HepG2 (cell line): ENCODE data around the gene SLC16A3. TPM values are rescaled to one million over a fixed set of nuclear protein-coding genes. Genes with fewer than 3 reads are reported as not detected.

Experiments
- GATAD2A ChIP-seq: IDR thresholded peaks from 2 replicates; pipeline ENCODE4 v1.6.1; 2016
- HES4 ChIP-seq: sonication (generic); formaldehyde crosslinking; IDR thresholded peaks from 2 replicates; pipeline ENCODE4 v1.9.0; 2021; ENCODE audit warnings: mild to moderate bottlenecking, missing genetic modification reagents, borderline replicate concordance
- RARA ChIP-seq: IDR thresholded peaks from 2 replicates; pipeline ENCODE4 v1.6.1; 2016; ENCODE audit warnings: missing genetic modification reagents, missing compliant biosample characterization
- RXRA ChIP-seq: sonication (generic); formaldehyde crosslinking; IDR thresholded peaks from 2 replicates; pipeline ENCODE4 v1.5.1; 2020; ENCODE audit warnings: missing genetic modification reagents
- STAG1 ChIP-seq: sonication (generic); formaldehyde crosslinking; IDR thresholded peaks from 2 replicates; pipeline ENCODE4 v1.4.0; 2020; ENCODE audit warnings: missing genetic modification reagents
- ZBTB38 ChIP-seq: sonication (generic); formaldehyde crosslinking; IDR thresholded peaks from 2 replicates; pipeline ENCODE4 v1.5.1; 2020; ENCODE audit warnings: mild to moderate bottlenecking, missing genetic modification reagents
- ZNF253 ChIP-seq: sonication (generic); formaldehyde crosslinking; IDR thresholded peaks from 2 replicates; pipeline ENCODE4 v1.8.0; 2022; ENCODE audit warnings: mild to moderate bottlenecking, missing genetic modification reagents, borderline replicate concordance
- ZNF562 ChIP-seq: sonication (generic); formaldehyde crosslinking; IDR thresholded peaks from 2 replicates; pipeline ENCODE4 v1.8.0; 2022; ENCODE audit warnings: missing genetic modification reagents, borderline replicate concordance
- ZNF670 ChIP-seq: sonication (generic); formaldehyde crosslinking; IDR thresholded peaks from 2 replicates; pipeline ENCODE4 v1.8.0; 2022; ENCODE audit warnings: mild to moderate bottlenecking, missing genetic modification reagents, borderline replicate concordance
- ZNF687 ChIP-seq: sonication (generic); formaldehyde crosslinking; IDR thresholded peaks from 2 replicates; pipeline ENCODE4 v1.5.1; 2020; ENCODE audit warnings: mild to moderate bottlenecking, missing genetic modification reagents, moderate library complexity
- polyA plus RNA-seq, 8 experiments: library from polyadenylated mRNA; depleted of rRNA in 3 of 8; stranded (reverse) in 7 of 8; unstranded in 1 of 8; fragments of >200 nt; fragmentation: Illumina TruSeq in 4 of 8; extraction: Trizol in 4 of 8; gene quantifications; 2 replicates each; pipeline versions ENCODE4 v1.2.1 to v1.2.3, GENCODE V29; 2011 to 2016; ENCODE audit warnings: low read depth in 4 of 8, missing spikeins in 1 of 8, mixed read lengths in 1 of 8; ENCODE audit not compliant: insufficient read depth in 1 of 8
- total RNA-seq, 5 experiments: library from RNA; depleted of rRNA; stranded (reverse); fragments of >200 nt; fragmentation: Illumina TruSeq; extraction: Trizol; gene quantifications; 2 replicates each; pipeline ENCODE4 v1.2.3, GENCODE V29; 2016; ENCODE audit warnings: low read depth in 1 of 5
- TF ChIP-seq, protein P1 (sequence below): sonication (generic); formaldehyde crosslinking; IDR thresholded peaks from 2 replicates; pipeline ENCODE4 v1.4.0; 2020; ENCODE audit warnings: mild to moderate bottlenecking, missing genetic modification reagents, borderline replicate concordance
- TF ChIP-seq, protein P2 (sequence below): IDR thresholded peaks from 2 replicates; pipeline ENCODE4 v1.6.1; 2016; ENCODE audit warnings: missing biosample characterization, missing genetic modification reagents, low read depth
- TF ChIP-seq, protein P3 (sequence below): fragments of 450-650 bp; IDR thresholded peaks from 2 replicates; pipeline ENCODE4 v1.6.1; 2016
- TF ChIP-seq, protein P4 (sequence below): sonication (generic); formaldehyde crosslinking; IDR thresholded peaks from 2 replicates; pipeline ENCODE4 v1.8.1; 2023; ENCODE audit warnings: missing genetic modification reagents, mild to moderate bottlenecking, borderline replicate concordance
- TF ChIP-seq, protein P5 (sequence below): sonication (generic); formaldehyde crosslinking; IDR thresholded peaks from 2 replicates; pipeline ENCODE4 v1.5.0; 2020; ENCODE audit warnings: mild to moderate bottlenecking, missing genetic modification reagents

The SLC16A3 gene
- total and polyA plus RNA-seq, 2 of the 13 experiments (the other 11 are each of a cell fraction or from before 2014, with no cell fraction given) = 242 to 349 TPM

DNA sequence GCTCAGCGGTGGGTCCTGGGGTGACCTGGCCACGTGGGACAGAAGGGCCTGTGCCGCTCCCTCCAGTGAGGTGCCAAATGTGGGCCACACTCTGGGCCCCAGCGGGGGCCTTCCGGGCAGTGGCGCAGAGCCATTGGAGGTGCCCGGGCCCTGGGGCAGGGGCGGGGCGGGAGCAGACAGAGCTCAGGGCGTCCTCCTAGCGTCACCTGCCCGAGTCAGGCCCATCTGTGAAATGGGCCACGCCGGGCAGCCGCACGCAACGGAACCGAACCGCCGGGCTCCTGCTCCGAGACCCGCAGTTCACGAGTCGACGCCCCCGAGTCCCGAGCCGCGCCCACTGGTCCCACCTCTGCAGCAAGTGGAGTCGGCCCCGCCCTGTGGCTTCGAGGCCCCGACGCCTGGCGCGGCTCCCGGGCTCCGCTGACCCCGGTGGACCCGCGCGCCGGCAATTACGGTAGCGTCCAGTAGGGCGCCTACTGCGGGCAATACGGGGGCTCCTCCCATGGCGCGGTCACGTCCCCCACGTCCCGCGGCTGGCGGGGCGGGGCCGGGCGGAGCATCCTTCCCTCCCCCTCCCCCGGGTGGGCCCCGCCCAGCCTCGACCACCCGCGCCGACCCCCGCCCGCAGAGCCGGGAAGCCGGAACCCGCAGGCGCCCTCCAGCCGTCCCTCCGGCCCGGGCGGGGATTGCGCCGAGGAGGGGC is 1.9 kb downstream of the SLC16A3 start (continued):
- TF ChIP-seq, protein P1, sequence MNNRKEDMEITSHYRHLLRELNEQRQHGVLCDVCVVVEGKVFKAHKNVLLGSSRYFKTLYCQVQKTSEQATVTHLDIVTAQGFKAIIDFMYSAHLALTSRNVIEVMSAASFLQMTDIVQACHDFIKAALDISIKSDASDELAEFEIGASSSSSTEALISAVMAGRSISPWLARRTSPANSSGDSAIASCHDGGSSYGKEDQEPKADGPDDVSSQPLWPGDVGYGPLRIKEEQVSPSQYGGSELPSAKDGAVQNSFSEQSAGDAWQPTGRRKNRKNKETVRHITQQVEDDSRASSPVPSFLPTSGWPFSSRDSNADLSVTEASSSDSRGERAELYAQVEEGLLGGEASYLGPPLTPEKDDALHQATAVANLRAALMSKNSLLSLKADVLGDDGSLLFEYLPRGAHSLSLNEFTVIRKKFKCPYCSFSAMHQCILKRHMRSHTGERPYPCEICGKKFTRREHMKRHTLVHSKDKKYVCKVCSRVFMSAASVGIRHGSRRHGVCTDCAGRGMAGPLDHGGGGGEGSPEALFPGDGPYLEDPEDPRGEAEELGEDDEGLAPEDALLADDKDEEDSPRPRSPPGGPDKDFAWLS (CRISPR knock-in tag) = peak; percentile 42; the same call in 1 of the 2 replicates
- TF ChIP-seq, protein P2, sequence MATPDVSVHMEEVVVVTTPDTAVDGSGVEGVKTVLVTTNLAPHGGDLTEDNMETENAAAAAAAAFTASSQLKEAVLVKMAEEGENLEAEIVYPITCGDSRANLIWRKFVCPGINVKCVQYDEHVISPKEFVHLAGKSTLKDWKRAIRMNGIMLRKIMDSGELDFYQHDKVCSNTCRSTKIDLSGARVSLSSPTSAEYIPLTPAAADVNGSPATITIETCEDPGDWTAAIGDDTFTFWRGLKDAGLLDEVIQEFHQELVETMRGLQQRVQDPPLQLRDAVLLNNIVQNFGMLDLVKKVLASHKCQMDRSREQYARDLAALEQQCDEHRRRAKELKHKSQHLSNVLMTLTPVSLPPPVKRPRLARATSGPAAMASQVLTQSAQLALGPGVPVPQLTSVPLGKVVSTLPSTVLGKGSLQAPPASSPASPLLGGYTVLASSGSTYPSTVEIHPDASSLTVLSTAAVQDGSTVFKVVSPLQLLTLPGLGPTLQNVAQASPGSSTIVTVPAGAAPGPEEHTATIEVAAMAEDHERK (CRISPR knock-in tag) = peak; percentile 64; the same call in 1 of the 2 replicates
- TF ChIP-seq STAG1 (CRISPR knock-in tag) (no peak; the same call in 1 of the 2 replicates), ZNF687 (peak; percentile 88), ZNF562 (CRISPR knock-in tag) (no peak; the same call in 1 of the 2 replicates), ZBTB38 (CRISPR knock-in tag) (peak; percentile 82), GATAD2A (CRISPR knock-in tag) (peak; percentile 55), RARA (CRISPR knock-in tag) (peak; percentile 86), ZNF253 (CRISPR knock-in tag) (peak; percentile 90), RXRA (peak; percentile 94; the same call in 1 of the 2 replicates), HES4 (peak; percentile 97), ZNF670 (CRISPR knock-in tag) (peak; percentile 99)
- TF ChIP-seq, protein P3, sequence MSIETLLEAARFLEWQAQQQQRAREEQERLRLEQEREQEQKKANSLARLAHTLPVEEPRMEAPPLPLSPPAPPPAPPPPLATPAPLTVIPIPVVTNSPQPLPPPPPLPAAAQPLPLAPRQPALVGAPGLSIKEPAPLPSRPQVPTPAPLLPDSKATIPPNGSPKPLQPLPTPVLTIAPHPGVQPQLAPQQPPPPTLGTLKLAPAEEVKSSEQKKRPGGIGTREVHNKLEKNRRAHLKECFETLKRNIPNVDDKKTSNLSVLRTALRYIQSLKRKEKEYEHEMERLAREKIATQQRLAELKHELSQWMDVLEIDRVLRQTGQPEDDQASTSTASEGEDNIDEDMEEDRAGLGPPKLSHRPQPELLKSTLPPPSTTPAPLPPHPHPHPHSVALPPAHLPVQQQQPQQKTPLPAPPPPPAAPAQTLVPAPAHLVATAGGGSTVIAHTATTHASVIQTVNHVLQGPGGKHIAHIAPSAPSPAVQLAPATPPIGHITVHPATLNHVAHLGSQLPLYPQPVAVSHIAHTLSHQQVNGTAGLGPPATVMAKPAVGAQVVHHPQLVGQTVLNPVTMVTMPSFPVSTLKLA = no peak
- TF ChIP-seq, protein P4, sequence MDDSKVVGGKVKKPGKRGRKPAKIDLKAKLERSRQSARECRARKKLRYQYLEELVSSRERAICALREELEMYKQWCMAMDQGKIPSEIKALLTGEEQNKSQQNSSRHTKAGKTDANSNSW (CRISPR knock-in tag) = peak; percentile 61; the same call in 1 of the 2 replicates
- TF ChIP-seq, protein P5, sequence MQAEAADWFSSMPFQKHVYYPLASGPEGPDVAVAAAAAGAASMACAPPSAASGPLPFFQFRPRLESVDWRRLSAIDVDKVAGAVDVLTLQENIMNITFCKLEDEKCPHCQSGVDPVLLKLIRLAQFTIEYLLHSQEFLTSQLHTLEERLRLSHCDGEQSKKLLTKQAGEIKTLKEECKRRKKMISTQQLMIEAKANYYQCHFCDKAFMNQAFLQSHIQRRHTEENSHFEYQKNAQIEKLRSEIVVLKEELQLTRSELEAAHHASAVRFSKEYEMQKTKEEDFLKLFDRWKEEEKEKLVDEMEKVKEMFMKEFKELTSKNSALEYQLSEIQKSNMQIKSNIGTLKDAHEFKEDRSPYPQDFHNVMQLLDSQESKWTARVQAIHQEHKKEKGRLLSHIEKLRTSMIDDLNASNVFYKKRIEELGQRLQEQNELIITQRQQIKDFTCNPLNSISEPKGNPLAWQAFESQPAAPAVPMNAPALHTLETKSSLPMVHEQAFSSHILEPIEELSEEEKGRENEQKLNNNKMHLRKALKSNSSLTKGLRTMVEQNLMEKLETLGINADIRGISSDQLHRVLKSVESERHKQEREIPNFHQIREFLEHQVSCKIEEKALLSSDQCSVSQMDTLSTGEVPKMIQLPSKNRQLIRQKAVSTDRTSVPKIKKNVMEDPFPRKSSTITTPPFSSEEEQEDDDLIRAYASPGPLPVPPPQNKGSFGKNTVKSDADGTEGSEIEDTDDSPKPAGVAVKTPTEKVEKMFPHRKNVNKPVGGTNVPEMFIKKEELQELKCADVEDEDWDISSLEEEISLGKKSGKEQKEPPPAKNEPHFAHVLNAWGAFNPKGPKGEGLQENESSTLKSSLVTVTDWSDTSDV (CRISPR knock-in tag) = no peak; the same call in 1 of the 2 replicates
